ENCODE data around the gene SORD.

The SORD gene

DNA sequence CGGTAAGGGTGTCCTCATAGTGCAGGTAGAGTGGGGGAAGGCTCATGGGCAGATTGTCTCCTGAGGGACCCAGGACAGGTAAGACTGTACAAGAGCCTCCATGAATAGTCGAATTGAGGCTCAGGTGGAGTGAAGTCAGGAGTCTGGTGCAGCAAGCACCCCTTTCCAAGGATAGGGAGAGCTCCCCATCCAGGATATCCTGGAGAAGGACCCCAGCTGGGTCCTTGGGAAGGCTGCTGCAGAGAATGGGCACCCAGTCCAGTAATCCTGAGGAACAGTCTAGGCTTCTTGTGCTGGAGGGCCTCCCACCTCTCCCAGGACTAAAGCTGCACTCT lies 91.7 kb downstream of the SORD start:
- no peak for DNase-seq (ENCODE audit: low read depth in 1 of 2, low spot score in 1 of 2)

DNA sequence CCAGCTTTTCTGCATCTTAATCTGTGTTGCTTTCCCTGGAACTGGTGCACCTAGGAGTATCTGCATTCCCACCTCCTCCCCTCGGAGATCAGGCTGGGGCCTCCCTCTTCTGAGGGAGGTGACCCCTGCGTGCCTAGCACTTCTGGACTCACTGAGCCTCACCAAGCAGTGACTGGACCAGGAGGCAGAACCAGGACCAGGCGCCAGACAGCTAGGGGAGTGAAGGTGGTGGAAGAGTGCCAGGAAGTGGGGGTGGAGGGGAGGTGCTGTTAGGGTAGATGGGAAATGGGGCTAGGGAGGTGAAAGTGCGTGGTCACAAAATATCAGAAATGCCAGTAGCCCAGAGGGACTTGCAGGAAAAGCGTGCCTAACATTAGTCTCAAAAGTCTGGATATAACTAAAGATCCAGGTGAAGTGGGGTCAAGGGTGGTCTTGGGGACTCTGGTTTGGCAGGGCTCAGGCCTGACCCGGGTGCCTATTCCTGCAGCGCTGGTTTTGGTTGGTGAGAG lies 92.4 kb downstream of the SORD start:
- DNase-seq (ENCODE audit: low read depth in 1 of 2, low spot score in 1 of 2): no peak

DNA sequence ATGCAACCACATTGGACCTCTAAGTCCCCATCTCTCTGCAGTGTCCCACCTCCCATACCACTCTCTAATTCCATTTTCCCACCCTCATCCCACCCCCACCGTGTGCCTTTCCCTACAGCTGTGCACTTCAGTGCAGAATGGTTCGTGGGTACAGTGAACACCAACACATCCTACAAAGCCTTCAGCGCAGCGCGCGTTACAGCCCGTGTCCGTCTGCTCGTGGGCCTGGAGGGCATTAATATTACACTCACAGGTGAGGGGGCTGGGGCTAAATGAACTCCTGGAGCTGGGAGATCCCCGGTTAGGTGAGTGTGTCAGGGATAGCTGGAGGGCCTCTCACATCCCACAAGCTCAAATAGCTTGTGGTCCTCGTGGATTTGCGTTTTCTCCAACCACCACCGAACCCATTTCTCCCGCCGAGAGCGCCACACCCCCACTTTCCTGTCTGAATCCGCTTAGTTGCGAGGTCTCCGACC lies 93.0 kb downstream of the SORD start:
- DNase-seq (ENCODE audit: low read depth in 1 of 2, low spot score in 1 of 2): no peak

GRCh38 chr15:45116482-45117307 lies 93.7 kb downstream of the SORD start:
- DNase-seq (ENCODE audit: low read depth in 1 of 2, low spot score in 1 of 2): no peak

GRCh38 chr15:45117308-45118130 lies 94.5 kb downstream of the SORD start:
- DNase-seq (ENCODE audit: low read depth in 1 of 2, low spot score in 1 of 2): no peak

- peak; percentile 65 to 78 for DNase-seq (ENCODE audit: low read depth in 1 of 2, low spot score in 1 of 2)
Observed at GRCh38 chr15:45118131-45118588, 95.2 kb downstream of the SORD start.

GRCh38 chr15:45118996-45119395 lies 96.0 kb downstream of the SORD start:
- DNase-seq (ENCODE audit: low read depth in 1 of 2, low spot score in 1 of 2): no peak

- DNase-seq (ENCODE audit: low read depth in 1 of 2, low spot score in 1 of 2): no peak
Observed at GRCh38 chr15:45120081-45120972, 97.3 kb downstream of the SORD start.

DNA sequence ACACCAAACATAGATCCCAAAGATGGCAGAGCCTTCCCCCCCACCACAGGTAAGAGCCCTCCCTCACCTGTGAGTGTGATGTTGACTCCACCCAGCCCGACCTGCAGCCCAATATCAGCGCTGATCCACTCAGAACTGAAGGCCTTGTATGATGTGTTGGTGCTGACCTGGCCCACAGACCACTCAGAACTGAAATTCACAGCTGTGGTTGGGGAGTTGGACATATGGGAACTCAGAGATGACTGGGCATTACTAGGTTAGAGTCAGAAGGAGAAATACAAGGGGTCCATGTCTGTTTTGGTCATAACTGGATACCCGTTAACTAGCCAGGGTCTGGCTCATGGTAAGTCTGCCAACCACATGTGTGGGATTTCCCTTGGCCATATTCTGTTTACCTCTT lies 98.0 kb downstream of the SORD start:
- DNase-seq (ENCODE audit: low read depth in 1 of 2, low spot score in 1 of 2): no peak

- DNase-seq (ENCODE audit: low read depth in 1 of 2, low spot score in 1 of 2): no peak
Observed at GRCh38 chr15:45121706-45122417, 98.9 kb downstream of the SORD start.

GRCh38 chr15:45122719-45123118 lies 99.7 kb downstream of the SORD start:
- DNase-seq (ENCODE audit: low read depth in 1 of 2, low spot score in 1 of 2): no peak

DNA sequence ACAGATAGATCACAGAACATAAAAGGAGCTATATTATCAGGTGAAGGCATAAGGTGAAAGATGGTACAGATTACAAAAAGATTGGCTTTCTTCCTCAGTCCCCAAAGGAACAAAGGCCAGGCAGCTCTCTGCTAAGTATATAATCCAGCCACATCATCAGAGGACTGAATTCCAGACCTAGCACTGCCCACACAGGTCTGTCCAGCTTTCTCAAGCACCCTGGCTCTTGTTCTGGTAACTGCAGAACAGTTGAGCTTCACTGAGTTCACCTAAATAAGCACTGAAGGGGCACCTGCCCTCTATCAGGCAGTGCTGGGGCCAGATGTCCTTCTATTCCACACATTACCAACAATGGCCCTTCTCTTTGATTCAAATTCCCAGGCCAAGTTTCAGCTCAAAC lies 100.4 kb downstream of the SORD start:
- no peak for DNase-seq (ENCODE audit: low read depth in 1 of 2, low spot score in 1 of 2)

DNA sequence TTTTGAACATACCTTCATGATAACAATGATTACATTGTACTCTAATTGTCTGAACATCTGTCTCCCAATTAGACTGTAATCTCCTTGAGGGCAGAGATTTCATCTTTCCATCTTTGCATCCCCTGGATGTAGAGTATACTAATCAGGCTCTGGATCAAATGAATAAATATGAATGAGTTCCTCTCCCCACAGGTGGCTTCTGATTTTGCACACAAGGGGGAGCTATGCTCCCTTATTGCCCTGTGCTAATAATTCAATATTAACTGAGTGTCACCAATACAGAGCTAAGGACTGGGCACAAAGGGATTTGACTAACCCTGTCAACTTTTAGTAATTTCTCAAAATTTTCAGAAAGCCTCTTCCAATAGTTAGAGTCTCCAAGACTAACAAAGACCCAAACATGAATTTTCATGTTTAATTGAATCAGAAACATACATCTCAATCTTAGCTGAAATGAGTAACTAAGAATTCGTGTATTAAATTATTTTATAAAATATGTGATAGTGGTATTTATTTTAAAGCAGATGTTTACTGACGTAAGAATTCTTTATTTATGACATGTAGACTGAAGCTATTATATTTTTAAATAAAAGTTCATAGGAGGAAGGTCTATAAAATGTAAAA lies 103.7 kb downstream of the SORD start:
- DNase-seq (ENCODE audit: low read depth in 1 of 2, low spot score in 1 of 2): peak in 1 of 2 donors; percentile 27
